ENCODE results near the gene SMPX. TPM values are rescaled to one million over a fixed set of nuclear protein-coding genes. Genes with fewer than 3 reads are reported as not detected.

SMPX gene
- total and polyA plus RNA-seq, 2 experiments from 2014 or later, result not detected

DNA sequence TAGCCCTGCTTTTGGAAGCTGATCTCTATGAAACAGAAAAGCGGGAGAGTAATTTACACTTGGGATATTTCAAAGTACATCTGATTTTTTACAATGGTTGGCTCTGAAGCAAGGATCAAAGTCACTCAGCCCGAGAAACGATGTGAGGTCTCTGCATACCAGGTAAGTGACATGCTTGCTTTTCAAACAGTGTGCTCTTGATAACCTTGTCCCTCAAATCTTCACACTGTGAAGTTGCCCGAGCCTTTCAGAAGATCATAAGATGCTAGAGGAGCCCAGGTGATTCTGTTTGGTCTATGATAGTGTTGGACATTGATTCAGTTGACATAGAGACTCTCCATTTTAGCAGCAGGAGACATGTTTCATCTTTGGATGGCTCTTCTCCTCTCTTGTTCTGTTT is 52.7 kb downstream of the SMPX start:
- Mint-ChIP-seq H3K27me3 (ENCODE audit: insufficient read depth, low read depth, poor library complexity) (no peaks in the 10 kb centered on the region), H3K27ac (no peak overlapping the region), H3K4me1 (peaks cover 11% of the 10 kb centered on the region; the same call in 2 of the 3 replicates), H3K4me3 (no peak overlapping the region), H3K9me3 (no peaks in the 10 kb centered on the region), H3K36me3 (ENCODE audit: low read depth) (no peaks in the 10 kb centered on the region)
- H3F3A ChIP-seq (replicated peaks; ENCODE audit: low read depth), result no peaks in the 10 kb centered on the region
- ATAC-seq (no peak), DNase-seq (ENCODE audit: low spot score) (no peak)
- H3K36me3 ChIP-seq (ENCODE audit: insufficient read depth), result no peaks in the 10 kb centered on the region
- no peak overlapping the region for H2AFZ ChIP-seq
- H3K27ac ChIP-seq (ENCODE audit: low read depth), result no peak overlapping the region
- H3K4me2 ChIP-seq, result no peak overlapping the region
- H3K4me1 ChIP-seq (ENCODE audit: insufficient read depth), result no peaks in the 10 kb centered on the region
- TF ChIP-seq STAT1 (IDR thresholded peaks at IDR 0.05; ENCODE audit: unreplicated experiment), result no peak
- no peak for TF ChIP-seq ZNF114 (CRISPR knock-in tag; IDR thresholded peaks at IDR 0.05)
- no peak for TF ChIP-seq EZH2 (IDR thresholded peaks at IDR 0.05; ENCODE audit: low read depth, unreplicated experiment)
- no peak for TF ChIP-seq CREB1 (CRISPR knock-in tag; IDR thresholded peaks at IDR 0.05; ENCODE audit: low read depth)
- no peak for TF ChIP-seq ZNF462 (CRISPR knock-in tag; IDR thresholded peaks at IDR 0.05)
- no peak for TF ChIP-seq JUNB (IDR thresholded peaks at IDR 0.05; ENCODE audit: unreplicated experiment)
- no peak for TF ChIP-seq ZNF331 (CRISPR knock-in tag; IDR thresholded peaks at IDR 0.05; ENCODE audit: low read depth)
- TF ChIP-seq, protein P1, sequence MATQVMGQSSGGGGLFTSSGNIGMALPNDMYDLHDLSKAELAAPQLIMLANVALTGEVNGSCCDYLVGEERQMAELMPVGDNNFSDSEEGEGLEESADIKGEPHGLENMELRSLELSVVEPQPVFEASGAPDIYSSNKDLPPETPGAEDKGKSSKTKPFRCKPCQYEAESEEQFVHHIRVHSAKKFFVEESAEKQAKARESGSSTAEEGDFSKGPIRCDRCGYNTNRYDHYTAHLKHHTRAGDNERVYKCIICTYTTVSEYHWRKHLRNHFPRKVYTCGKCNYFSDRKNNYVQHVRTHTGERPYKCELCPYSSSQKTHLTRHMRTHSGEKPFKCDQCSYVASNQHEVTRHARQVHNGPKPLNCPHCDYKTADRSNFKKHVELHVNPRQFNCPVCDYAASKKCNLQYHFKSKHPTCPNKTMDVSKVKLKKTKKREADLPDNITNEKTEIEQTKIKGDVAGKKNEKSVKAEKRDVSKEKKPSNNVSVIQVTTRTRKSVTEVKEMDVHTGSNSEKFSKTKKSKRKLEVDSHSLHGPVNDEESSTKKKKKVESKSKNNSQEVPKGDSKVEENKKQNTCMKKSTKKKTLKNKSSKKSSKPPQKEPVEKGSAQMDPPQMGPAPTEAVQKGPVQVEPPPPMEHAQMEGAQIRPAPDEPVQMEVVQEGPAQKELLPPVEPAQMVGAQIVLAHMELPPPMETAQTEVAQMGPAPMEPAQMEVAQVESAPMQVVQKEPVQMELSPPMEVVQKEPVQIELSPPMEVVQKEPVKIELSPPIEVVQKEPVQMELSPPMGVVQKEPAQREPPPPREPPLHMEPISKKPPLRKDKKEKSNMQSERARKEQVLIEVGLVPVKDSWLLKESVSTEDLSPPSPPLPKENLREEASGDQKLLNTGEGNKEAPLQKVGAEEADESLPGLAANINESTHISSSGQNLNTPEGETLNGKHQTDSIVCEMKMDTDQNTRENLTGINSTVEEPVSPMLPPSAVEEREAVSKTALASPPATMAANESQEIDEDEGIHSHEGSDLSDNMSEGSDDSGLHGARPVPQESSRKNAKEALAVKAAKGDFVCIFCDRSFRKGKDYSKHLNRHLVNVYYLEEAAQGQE (IDR thresholded peaks at IDR 0.05; ENCODE audit: unreplicated experiment), result no peak
- TF ChIP-seq ETS1 (IDR thresholded peaks at IDR 0.05), result no peak
- TF ChIP-seq, protein P2, sequence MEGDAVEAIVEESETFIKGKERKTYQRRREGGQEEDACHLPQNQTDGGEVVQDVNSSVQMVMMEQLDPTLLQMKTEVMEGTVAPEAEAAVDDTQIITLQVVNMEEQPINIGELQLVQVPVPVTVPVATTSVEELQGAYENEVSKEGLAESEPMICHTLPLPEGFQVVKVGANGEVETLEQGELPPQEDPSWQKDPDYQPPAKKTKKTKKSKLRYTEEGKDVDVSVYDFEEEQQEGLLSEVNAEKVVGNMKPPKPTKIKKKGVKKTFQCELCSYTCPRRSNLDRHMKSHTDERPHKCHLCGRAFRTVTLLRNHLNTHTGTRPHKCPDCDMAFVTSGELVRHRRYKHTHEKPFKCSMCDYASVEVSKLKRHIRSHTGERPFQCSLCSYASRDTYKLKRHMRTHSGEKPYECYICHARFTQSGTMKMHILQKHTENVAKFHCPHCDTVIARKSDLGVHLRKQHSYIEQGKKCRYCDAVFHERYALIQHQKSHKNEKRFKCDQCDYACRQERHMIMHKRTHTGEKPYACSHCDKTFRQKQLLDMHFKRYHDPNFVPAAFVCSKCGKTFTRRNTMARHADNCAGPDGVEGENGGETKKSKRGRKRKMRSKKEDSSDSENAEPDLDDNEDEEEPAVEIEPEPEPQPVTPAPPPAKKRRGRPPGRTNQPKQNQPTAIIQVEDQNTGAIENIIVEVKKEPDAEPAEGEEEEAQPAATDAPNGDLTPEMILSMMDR (conservative IDR thresholded peaks at IDR 0.05; ENCODE audit: low read depth in 2 of 2), result no peak
- TF ChIP-seq EZH2phosphoT487 (IDR thresholded peaks at IDR 0.05; ENCODE audit: unreplicated experiment), result no peak
- TF ChIP-seq NANOG (IDR thresholded peaks at IDR 0.05; ENCODE audit: borderline replicate concordance), result no peak
- TF ChIP-seq POLR2AphosphoS5 (IDR thresholded peaks at IDR 0.05; ENCODE audit: low read depth), result no peak
- no peaks in the 10 kb centered on the region for H3K9me2 ChIP-seq (ENCODE audit: insufficient read depth)
- no peaks in the 10 kb centered on the region for H3K27me3 ChIP-seq (ENCODE audit: insufficient read depth)
- no peak overlapping the region for H3K4me3 ChIP-seq
- no peaks in the 10 kb centered on the region for H3K79me2 ChIP-seq (replicated peaks; ENCODE audit: insufficient read depth)
- no peaks in the 10 kb centered on the region for H4K20me1 ChIP-seq (replicated peaks; ENCODE audit: insufficient read depth)
